GM19193 (cell line): ENCODE measurements around the gene UPK2.

ENCODE experiments used
- POLR2A ChIP-seq: IDR thresholded peaks from 4 replicates; pipeline ENCODE4 v1.6.1; 2011; ENCODE audit not compliant: insufficient read depth, insufficient read length; ENCODE audit errors: extremely low read depth

Gene UPK2

GRCh38 chr11:118956094-118956846, at the start of gene UPK2:
UPK2 (plus strand) TSS chr11:118956298; CDS start chr11:118956351, 53 bp downstream.
- TF ChIP-seq POLR2A: no peak

DNA sequence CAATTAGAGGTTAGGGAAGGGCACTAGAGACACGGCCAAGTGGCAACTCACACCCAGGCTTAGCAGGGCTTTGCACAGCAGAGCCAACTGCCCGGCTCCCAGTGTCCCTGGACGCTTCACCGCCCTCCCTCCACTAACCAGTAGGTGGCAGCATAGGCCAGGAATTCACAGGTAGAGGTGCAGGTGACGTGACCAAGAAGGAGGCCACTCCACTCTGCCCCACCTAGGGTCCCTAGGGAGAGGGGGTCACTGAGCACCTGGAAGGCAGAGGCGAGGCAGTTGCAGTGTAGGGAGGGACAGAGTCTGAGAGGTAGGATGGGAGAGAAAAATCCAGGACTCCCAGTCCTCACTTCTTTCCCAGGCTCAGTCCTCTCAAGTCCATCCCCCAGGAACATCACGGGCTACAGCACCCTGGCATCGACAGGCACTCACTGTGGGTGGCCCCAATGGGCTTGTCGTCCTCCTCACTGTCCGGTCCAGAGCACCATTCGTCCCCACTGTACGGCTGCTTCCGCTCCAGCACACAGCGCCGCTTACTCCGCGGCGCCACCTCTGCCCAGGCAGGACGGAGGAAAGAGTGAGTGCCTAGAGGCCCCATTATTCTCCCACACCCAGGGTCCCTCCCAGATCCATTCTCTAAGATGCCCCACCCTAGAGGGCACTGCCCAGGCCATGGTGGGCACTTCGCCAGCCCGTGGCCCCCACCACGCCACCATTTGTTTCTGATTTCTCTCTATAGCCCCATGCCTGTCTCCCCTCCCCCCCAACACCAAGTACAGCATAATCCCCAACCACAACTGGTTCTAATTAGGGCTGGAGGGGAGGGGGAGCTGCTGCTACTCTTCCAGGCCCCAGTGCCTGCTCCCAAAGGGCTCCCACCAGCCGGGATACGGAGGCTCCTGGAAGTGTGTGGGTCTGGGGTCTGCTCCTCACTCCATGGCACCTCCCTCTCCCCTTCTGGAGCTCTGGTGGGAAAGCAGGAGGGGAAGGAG, 48.8 kb upstream of the UPK2 start:
- TF ChIP-seq POLR2A: no peak

- TF ChIP-seq POLR2A: no peak
These were observed 47.8 kb upstream of the UPK2 start for GRCh38 chr11:118908264-118908663.

DNA sequence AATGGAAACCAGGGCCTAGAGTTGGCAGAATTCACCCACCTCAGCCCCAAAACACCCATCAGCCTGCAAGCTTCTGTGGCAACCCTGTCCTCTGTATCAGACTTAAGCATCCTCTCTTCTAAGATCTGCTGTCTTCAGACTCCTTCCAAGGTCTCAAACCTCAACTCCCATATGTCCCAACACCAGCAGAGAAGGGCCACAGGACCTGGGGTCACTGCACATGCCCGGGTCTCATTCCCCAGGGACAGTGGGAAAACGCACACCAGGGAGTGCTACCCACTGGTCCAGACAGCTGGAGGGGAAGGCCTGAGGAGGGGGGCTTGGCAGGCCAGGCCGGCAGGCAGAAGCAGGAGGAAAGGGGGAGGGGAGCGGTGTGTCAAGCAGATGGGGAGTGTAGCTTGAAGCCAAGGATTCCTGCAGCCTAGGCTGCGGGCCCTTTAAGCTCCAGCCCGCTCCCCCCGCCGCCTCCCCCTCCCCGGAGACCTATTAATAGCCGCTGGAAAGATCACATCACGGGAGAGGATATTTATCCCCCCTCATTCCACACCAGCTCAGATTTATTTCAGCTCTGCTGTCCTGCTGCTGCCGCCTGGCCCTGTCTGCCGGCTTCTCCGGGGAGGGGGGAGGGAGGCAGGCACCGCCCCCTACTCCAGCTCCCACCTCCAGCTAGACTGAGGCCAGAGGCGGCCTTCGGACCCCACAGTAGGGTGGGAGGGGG, 47.0 kb upstream of the UPK2 start:
- TF ChIP-seq POLR2A: no peak

- no peak for TF ChIP-seq POLR2A
These were observed 46.3 kb upstream of the UPK2 start for GRCh38 chr11:118909619-118910308.

GRCh38 chr11:118910309-118911112, 45.6 kb upstream of the UPK2 start:
- TF ChIP-seq POLR2A: no peak

DNA sequence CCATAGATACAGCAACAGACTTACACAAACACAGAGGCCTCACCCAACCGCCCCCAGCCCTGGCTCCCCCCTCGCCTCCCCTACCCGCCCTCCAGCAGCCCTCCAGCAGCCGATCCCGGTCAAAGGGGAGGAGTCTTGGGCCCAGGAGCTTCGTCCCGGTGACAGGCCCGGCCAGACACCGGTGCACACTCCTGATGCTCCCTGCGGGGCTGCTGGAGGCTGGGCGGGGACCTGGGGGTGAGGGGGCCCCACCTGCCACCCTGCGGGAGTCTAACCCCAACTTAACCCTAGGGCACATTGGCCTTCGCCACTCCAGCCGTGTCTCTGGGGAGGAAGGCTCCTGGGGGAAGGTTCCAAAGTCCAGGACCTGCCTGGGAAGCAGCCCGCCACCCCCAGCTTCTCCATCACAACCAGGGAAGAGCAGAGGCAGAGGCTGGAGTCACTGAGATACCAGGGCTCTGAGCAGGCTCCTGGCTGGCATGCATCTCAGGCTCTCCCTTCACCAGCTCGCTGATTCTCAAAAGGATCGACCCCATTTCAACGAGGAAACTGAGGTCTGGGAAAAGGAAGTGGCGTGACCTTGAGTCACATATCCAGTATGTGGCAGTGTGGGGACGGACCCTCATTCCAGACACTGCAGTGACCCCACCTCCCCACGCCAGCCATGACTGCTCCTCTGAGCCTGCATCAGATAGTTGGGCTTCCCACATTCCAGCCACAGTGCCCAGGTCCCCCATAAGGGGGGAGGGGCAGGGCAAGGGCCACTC, 44.8 kb upstream of the UPK2 start:
- TF ChIP-seq POLR2A: no peak

DNA sequence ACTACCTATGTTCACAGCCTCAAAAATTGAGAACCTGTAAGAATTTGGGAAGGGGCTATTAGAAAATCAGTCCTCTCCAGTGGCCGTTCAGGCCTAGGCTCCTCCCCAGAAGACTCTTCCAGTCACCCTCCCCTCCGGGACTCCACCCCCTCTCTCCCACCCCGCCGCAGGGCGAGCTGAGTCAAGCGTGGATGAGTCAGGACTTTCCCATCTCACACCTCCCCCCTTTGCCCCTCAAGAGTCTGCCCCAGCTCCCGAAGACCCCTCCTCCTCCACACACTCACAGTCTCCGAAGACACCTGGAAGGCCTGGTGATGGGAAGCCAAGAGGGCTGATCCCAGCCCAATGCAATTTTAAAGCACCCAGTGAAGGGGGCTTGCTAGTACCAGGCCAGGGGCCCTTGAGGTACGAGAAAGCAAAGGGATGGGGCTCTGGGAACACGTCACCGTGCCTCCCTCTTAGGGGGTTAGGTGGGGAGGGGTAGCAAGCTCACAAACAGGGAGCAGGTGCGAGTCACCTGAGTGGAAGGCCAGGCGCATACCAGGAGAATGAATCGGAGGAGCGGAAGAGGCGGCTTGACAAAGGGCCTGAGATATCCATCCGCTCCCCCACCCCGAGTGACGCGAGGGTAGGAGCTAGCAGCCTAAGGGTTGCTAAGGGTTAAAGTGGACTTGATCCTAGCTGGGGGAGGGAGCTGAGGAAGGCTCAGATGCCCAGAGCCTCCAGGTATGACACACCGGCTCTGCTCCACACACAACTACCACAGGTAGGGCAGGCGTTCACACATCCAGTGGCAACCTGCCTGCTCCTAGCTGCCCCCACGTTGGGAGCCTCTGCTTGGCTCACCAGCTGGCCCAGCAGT, 44.0 kb upstream of the UPK2 start:
- no peak for TF ChIP-seq POLR2A

DNA sequence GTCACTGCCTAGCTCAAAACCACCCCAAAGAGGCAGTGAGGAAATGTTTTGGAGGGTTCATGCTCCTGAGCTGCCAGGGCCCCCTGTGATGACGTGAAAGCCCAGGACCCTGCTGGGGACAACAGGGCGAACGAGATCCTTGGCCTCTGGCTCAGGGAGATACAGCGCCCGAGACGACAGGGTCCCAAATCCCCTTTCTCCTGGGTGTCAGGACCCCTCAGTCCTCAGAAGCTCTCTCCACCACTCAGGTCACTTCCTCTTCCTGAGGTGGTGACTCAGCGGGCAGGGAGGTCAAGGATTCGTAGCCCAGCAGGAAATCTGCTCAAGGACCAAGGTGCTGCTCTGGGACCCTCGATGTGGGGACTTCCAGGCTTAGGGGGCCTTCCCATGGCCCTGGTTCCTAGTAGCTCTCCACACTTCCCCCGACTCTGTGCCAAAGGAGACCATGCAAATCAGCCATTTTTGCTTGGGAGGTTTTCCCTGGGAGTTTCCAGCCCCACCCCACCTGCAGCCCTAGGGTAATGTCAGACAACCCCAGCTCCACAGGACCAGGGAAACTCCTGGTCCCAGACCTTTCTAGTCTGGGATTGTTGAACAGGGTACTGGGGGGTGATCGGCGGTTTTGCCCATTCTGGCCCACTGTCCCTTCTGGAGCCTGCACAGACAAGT, 43.2 kb upstream of the UPK2 start:
- TF ChIP-seq POLR2A: no peak

DNA sequence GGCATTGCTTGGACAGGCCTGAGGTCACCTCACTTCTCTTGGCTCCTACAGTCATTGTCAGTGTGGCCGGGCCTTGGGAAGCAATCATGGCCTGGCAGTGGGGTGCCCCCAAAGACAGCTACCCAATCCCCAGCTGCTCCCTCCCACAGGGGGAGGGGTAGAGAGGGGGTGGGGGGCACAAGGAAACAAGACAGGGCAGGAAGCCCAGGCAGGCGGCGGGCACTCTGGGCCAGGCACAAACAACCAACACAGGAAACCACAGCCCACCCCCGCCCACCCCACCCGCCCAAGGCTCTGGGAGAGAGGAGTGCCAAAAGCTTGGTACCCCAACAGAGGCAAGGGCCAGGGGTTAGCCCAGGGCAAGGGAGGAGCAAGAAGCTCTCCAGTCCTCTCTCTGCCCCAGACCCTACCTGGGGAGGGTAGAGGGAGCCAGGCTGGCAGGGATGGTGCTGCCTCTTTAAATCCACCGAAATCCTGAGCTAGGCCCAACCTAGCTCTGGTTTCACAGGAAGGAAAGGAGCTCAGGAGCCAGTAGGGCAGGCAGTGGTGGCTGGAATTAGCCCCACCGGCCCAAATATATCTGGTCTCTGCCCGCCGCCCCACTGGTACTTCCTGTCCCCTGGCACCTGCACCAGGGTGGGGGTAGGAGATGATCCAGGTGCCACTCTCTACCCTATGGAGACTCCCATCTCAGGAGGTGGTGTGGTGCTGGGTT, 42.5 kb upstream of the UPK2 start:
- no peak for TF ChIP-seq POLR2A

DNA sequence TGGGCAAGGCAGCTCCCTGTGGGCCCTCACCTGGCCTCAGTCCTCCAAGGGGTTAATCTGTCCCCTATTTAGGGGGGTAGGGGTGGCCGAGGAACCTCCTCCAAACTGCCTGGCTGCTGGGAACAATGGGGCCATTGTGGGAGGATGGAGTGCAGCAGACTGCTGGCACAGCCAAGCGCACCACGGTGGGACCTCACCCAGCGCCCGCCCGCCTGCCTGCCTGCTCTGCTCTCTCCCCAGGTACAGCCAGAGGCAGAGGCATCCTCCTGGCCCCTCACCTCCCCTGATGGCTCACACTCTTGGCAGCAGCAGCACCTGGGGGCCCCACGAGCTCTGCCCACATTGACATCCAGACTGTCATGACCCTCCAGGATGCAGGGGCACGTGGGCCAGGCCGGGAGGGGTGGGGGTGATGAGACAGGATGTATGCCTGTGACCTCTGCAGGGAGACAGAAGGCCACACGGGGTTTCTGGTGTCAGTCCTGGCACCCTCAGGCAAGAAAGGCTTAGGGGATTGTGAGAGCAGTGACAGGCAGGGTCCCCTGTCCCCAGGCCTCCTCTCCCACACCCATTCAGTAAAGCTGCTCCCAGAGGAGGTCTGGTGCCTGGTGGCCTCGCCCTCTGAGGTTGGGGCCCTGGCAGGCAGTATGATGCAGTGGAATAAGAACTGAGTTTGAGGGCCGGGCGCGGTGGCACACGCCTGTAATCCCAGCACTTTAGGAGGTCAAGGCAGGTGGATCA, 41.8 kb upstream of the UPK2 start:
- TF ChIP-seq POLR2A: no peak

DNA sequence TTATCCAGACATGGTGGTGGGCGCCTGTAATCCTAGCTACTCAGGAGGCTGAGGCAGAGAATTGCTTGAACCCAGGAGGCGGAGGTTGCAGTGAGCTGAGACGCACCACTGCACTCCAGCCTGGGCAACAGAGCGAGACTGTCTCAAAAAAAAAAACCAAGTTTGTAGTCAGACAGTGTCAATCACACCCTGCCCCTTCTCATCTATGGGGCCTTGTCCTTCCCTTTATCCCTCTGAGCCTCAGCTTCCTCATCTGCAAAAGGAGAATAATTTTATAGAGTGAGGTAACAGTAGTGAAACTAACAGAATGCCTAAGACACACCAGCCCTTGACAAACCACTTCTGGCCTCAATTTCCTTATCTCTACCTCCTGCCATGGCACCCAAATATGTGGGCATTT, 41.1 kb upstream of the UPK2 start:
- TF ChIP-seq POLR2A: no peak
